ENCODE measurements around the gene PLAAT1.

Gene PLAAT1

DNA sequence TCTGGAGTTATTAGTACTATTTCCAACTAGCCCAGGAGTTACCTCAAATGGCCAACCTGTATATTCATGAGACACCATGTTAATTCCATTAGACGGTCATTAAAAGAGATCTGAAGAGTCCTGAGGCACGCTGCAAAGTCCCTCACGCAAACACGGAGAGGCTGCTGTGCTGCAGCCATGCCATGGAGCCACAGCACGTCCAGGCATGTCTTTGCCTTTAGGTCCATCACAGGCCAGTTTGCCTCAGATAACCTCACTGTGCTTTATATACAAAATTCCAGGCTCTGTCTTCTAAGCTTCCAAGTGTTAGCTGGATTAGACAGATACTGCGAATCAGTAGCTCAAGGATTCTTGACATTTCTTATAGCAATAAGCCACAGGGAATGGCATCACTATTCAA lies 9.8 kb upstream of the PLAAT1 start:
- no peak for DNase-seq (ENCODE audit: low read depth)
- H3K4me3 ChIP-seq (ENCODE audit: low read depth, low read length) = no peak overlapping the region
- TF ChIP-seq, protein P1, sequence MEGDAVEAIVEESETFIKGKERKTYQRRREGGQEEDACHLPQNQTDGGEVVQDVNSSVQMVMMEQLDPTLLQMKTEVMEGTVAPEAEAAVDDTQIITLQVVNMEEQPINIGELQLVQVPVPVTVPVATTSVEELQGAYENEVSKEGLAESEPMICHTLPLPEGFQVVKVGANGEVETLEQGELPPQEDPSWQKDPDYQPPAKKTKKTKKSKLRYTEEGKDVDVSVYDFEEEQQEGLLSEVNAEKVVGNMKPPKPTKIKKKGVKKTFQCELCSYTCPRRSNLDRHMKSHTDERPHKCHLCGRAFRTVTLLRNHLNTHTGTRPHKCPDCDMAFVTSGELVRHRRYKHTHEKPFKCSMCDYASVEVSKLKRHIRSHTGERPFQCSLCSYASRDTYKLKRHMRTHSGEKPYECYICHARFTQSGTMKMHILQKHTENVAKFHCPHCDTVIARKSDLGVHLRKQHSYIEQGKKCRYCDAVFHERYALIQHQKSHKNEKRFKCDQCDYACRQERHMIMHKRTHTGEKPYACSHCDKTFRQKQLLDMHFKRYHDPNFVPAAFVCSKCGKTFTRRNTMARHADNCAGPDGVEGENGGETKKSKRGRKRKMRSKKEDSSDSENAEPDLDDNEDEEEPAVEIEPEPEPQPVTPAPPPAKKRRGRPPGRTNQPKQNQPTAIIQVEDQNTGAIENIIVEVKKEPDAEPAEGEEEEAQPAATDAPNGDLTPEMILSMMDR (conservative IDR thresholded peaks at IDR 0.05; ENCODE audit: low read depth, low read length) = no peak

DNA sequence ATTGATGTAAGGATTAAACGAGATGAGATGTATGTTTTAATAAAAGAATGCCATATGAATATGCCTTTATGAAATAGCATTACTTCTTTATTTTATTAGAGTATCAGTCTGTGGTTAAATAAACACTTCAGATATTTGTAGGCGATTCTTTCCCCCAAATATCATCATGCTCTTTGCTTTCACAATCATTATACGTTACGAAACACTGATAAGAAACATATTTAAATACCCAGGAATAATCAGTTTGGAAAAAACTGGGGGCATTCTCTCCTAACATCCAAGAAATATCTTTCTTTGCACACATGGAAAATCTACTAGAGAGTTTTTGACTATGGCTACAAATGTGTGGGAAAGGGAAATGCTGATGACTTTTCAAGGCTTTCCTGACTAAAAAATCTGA lies 4.4 kb upstream of the PLAAT1 start:
- no peak for DNase-seq (ENCODE audit: low read depth)
- TF ChIP-seq, protein P1 (conservative IDR thresholded peaks at IDR 0.05; ENCODE audit: low read depth, low read length) = no peak
- no peak overlapping the region for H3K4me3 ChIP-seq (ENCODE audit: low read depth, low read length)

DNA sequence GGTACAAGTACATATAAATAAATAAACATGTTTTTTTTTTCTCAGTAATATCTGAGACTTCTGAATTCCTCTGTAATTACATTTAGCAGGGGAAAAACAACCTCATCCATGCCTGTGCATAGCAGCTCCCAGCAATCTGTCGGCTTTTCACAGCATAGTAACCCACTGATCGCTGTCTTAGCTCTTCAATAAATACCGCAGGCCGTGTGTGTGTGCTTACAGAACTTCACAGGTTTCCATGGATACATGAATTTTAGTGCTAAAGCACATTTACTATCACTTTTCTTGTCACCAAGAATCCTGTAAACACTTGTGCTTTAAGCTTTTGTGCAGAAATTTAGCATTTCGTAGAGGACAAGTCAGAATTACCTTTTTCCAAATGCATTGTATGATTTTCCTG lies 4.0 kb upstream of the PLAAT1 start:
- TF ChIP-seq, protein P1 (conservative IDR thresholded peaks at IDR 0.05; ENCODE audit: low read depth, low read length) = no peak
- H3K4me3 ChIP-seq (ENCODE audit: low read depth, low read length) = no peak overlapping the region
- DNase-seq (ENCODE audit: low read depth) = no peak

DNA sequence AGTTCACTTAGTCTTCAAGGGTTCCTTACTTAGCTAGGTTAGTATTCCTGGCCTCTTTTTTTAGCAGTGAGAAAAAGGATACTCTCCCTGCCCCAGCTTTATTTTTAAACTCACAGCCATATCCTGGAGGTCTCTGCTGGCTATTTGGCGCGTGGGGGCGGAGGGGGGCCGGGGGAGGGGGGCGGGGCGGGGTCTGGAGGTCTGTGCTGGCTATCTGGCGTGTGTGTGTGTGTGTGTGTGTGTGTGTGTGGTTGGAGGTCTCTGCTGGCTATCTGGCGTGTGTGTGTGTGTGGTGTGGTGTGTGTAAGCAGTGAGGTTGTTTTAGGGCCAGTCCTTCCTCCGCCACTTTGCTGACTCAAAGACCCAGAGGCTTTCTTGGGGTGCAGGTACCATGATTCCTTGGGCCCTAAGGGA lies 579 bp upstream of the PLAAT1 start:
- peak overlapping the region; percentile 52 for H3K4me3 ChIP-seq (ENCODE audit: low read depth, low read length)
- TF ChIP-seq, protein P1 (conservative IDR thresholded peaks at IDR 0.05; ENCODE audit: low read depth, low read length) = no peak
- DNase-seq (ENCODE audit: low read depth) = peak; percentile 2

DNA sequence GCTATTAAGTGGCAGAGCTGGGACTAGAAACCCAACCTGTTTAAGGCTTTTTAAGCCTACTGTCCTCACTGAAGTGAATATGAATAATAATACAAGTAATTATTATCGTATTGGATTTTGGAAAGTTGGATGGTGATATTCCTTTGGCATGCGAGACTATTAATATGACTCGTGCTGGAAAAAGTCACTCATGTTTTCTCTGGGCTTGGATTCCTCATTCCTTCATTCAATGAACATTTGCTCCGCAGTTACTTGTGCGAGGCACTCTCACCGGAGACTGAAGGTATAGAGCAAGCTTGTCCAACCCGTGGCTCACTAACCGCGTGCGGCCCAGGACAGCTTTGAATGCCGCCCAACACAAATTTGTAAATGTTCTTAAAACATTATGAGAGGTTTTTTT lies 694 bp downstream of the PLAAT1 start:
- H3K4me3 ChIP-seq (ENCODE audit: low read depth, low read length) = no peak overlapping the region
- TF ChIP-seq, protein P1 (conservative IDR thresholded peaks at IDR 0.05; ENCODE audit: low read depth, low read length) = no peak
- DNase-seq (ENCODE audit: low read depth) = peak; percentile 1

DNA sequence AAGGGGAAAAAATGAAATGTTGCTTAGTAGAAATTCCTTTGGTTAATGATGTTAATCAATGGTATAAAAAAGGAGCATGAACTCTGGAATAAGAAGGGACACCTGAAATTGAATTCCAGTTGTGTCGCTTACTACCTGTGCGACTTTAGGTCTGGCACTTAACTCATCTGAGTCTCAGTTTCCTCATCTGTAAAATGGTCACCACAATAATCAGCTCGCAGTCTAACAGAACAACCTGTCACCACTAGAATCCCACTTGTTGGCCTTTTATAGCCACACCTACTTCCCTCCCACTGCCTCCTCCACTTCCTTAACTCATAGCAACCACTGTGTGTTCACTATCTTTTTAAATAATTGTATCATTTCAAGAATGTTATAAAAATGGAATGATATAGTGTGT lies 2.5 kb downstream of the PLAAT1 start:
- no peak overlapping the region for H3K4me3 ChIP-seq (ENCODE audit: low read depth, low read length)
- DNase-seq (ENCODE audit: low read depth) = no peak
- TF ChIP-seq, protein P1 (conservative IDR thresholded peaks at IDR 0.05; ENCODE audit: low read depth, low read length) = no peak

DNA sequence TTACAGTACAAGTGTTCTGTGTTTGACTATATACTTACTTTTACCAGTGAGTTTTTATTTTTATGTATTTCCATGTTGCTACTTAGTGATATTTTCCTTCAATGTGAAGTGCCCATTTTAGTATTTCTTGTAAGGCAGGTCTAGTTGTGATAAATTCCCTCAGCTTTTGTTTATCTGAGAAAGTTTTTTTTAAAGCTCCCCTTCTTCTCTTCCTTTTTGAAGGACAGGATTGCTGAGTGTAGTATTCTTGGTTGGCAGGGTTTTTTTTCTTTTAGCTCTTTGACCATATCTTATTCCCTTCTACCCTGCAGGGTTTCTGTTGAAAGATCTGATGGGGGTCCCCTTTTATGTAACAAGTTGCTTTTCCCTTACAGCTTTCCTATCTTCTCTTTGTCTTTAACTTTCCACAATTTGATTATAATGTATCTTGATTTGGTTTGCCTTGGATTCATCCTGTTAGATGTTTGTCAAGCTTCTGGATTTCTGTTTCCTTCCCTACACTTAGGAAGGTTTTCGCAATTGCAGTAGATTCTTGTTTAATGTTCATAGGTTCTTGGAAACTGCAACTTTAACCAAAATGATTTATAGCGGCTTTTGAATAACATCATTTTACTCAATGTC lies 7.9 kb downstream of the PLAAT1 start:
- H3K4me3 ChIP-seq (ENCODE audit: low read depth, low read length) = no peak overlapping the region
- TF ChIP-seq, protein P1 (conservative IDR thresholded peaks at IDR 0.05; ENCODE audit: low read depth, low read length) = no peak
- no peak for DNase-seq (ENCODE audit: low read depth)
